ENCODE measurements around the gene ANXA2R. TPM values are rescaled to one million over a fixed set of nuclear protein-coding genes. Genes with fewer than 3 reads are reported as not detected.

The ANXA2R gene
- total RNA-seq, 1 donor from 2014 or later, result 1.2 TPM

DNA sequence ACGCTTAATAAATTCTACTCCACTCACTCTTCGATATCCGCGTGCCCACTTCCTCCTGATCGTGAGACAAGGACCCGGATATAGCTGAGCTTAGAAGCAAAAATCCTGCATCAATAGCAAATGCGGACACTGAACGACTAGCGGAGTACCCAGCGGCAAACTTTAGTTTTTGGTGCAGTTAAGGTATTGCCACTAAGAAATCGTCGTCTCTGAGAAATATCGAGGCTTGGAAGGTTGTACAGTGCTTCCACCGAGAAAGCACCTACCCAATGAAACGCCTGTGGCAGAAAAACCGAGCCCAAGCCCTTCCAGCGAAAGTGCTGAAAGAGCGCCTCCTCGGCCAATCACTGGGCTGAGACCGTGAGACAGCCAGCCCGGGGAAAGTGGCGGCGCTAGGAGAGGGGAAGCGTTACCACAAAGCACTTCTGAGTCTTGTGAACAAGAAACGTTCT lies 32.2 kb downstream of the ANXA2R start:
- ATAC-seq, result peak; percentile 73
- intact Hi-C loops (cut with micrococcal nuclease), result no loop called here
- peak; percentile 75 for DNase-seq

- intact Hi-C loops (cut with micrococcal nuclease), result no loop called here
- ATAC-seq, result peak; percentile 80
- DNase-seq, result peak; percentile 84
Observed at GRCh38 chr5:43007246-43007910, 32.7 kb downstream of the ANXA2R start.

DNA sequence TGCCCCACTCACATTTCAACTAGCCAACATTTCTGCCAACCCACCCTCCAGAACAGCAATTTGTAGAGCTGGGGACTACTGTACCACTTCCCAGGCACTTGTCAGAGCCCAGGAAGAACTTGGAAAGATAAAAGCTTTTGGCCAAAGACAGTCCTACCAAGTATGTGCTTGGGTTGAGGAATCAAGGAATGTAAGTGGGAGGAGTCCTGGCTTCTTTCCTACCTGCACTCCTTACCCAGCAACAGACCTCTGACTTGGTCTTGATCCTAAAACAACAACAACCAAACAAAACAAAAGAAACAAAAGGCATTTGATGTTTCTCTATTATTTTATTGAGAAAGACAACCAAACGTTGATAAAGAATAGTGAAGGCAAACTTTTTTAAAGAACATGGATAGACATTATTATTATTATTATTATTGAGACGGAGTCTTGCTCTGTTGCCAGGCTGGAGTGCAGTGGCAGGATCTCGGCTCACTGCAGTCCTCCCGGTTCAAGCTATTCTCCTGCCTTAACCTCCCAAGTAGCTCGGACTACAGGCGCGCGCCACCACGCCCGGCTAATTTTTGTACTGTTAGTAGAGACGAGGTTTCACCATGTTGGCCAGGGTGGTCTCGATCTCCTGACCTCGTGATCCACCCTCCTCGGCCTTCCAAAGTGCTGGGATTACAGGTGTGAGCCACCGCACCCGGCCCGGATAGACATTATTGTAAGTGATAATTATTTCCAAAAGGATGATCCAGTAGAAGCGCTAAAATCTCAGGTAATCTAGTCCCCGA lies 33.5 kb downstream of the ANXA2R start:
- no peak for DNase-seq
- ATAC-seq, result no peak
- intact Hi-C loops (cut with micrococcal nuclease), result no loop called here

- ATAC-seq (no peak), DNase-seq (no peak)
- intact Hi-C loops (cut with micrococcal nuclease), result no loop called here
Observed at GRCh38 chr5:43005031-43005430, 35.1 kb downstream of the ANXA2R start.

GRCh38 chr5:43001748-43002147 lies 38.4 kb downstream of the ANXA2R start:
- intact Hi-C loops (cut with micrococcal nuclease), result no loop called here
- ATAC-seq (no peak), DNase-seq (no peak)

DNA sequence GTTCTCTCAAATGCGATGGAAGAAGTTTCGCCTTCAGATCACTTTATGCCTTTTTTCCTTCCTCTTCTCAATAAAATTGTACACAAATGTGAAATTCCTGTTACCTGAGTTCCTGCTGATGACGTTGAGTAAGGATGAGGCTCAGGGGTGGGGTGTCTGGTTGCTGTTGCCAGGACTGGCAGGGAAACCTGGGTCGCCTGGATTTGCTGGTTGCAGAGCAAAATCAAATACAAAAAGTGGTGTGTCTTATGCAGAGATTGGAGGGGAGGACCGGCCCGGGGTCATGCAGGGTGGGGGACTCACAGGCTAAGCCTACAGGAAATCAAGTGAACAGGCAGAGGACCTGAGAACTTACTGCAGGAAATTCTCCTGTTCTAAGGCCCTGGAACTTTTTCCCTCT lies 39.2 kb downstream of the ANXA2R start:
- intact Hi-C loops (cut with micrococcal nuclease), result no loop called here
- ATAC-seq (no peak), DNase-seq (no peak)

DNA sequence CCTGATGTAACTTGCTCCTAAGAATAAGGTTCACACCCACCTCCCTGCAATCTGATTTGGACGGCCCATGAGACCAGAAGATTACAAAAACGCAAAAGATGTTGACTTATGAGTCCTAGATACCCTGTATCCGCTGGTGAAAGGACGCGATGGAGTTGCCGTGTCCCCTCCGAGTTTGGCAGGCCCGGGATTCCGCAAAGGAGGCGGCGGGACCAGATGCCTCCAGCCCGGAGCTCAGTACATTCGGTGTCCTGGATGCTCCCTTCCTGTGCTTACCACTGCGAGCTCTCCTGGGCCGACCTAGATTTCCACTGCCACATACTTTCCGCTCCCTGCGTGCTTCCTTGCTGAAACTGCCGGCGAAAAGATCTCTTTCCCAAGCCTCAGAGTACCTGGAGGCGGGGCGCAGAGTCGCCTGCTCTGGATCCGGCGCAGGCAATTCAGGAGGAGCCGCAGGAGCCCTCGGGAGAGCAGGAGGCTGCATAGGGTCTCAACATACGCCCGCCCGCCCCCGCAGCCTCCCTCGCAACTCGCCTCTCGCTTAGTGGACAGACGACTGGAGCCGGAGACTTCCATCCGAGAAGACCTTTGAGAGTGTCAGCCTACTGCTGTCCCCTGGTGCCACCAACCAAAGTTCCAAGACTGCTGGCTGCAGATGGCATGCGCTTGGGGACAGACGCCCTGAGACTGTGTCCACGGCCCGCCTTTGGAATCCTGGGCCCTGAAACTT lies 39.8 kb downstream of the ANXA2R start:
- DNase-seq (no peak), ATAC-seq (peak; percentile 18)
- intact Hi-C loops (cut with micrococcal nuclease), result no loop called here

GRCh38 chr5:42995360-42995751 lies 44.8 kb downstream of the ANXA2R start:
- no peak for ATAC-seq
- no peak for DNase-seq
- intact Hi-C loops (cut with micrococcal nuclease), result no loop called here

GRCh38 chr5:42994555-42995359 lies 45.4 kb downstream of the ANXA2R start:
- peak; percentile 78 for ATAC-seq
- DNase-seq, result peak; percentile 87
- intact Hi-C loops (cut with micrococcal nuclease), result no loop called here

- intact Hi-C loops (cut with micrococcal nuclease), result no loop called here
- DNase-seq, result no peak
- no peak for ATAC-seq
Observed at GRCh38 chr5:42994246-42994554, 45.9 kb downstream of the ANXA2R start.

GRCh38 chr5:42993516-42994245 lies 46.4 kb downstream of the ANXA2R start:
- DNase-seq (no peak), ATAC-seq (peak; percentile 24)
- intact Hi-C loops (cut with micrococcal nuclease), result no loop called here

DNA sequence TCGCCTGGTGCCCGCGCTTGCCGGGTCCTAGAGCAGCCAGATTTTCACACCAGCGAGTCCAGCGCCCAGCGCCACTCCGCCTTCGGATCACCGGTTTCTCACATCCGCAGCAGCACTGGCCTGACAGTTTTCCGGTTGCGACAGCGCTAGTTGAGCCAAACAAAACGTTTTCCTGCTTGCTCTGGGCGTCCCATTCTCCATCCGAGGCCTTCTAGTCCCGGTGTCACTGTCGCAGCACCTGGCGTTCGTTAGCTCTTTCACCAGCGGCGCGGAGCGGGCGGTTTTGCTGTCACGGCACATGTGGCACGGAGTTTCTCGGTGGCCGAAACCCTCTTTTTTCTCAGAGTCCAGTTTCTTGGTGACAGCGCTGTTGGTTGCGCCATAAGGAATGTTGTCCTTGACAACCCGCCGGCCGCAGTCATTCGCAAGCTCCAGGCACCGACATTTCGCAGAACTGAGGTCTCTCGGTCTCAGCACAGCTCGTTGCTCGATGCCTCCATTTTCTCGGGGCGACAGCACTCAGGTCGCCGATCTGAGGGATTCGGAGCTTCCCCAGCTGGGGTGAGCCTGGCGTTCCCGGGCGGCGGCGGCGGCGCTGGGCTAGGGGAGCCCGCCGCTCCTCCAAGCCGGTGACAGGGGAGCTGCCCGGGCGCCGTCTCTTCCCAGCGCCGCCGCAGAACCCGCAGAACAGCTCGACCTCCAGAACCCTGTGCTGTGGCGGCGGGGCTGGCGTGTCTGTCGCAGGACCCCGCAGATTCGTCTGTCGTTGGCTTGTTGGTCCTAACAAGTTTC lies 47.8 kb downstream of the ANXA2R start:
- DNase-seq, result peak; percentile 85
- ATAC-seq, result peak; percentile 75
- intact Hi-C loops (cut with micrococcal nuclease), result no loop called here

DNA sequence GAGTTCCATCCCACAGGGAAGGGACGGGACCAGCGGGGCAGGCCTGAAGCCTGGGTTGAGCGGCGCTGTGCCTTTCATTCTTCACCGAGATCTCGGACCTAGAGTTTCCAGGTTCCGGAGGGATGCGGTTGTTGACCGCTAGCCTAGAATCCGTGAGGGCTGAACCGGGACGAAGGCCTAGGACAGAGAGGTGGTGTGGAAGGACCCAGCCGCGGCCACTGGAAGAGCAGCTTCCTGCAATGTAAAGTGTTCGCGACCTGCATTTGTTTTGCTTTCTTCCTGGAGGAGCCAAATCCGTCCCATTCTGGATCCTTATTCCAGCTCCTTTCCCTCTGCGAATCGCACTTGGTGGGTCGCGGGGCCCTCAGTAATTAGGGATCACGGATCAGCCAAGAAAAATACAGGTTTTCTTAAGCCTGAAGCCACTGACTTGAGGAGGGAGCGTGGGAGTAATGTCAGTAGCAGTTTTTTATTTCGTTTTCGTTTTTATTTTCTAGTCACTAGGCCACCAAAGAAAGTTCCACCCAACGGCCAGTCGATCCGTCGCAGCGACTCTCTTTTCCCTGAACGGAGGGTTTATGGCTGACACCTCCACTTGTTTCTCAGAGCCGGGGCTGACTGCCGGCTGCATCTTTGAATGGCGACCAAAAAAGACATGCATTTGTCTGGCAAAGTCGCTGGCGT lies 48.6 kb downstream of the ANXA2R start:
- DNase-seq, result no peak
- no peak for ATAC-seq
- intact Hi-C loops (cut with micrococcal nuclease), result no loop called here

DNA sequence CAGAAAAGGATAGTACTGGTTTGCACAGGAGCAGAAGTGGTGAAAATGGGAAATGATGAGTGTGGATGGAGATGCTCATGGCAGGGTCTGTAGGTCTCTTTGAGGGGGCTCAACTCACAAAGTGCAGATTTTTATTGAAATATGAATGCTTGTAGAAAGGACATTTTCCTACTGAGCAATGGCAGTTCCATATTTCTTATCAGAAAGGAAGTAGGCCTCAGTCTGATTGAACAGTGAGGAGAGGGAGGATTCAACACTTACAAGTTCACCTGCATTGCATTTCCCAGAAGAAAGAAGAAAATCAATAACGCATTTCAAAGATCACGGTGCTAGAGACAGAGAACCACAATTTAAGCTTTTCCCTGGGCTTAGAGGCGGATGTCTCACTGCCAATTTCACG lies 49.2 kb downstream of the ANXA2R start:
- ATAC-seq, result no peak
- DNase-seq, result no peak
- intact Hi-C loops (cut with micrococcal nuclease), result no loop called here

Measured in left ventricle myocardium superior (tissue), 1 donor.